Stimulated activated naive B cell treated with anti-CD40 and anti-IgM and Interleukin-4, amounts not matched to agents 10 μg/mL and 1 μg/mL and 100 μg/mL, for 72 hours (primary cell): ENCODE data around the gene STRA6.

Source experiments
- ATAC-seq, 2 donors: fragments of 150-1000 bp; cut with Tn5 transposase; replicated peaks; 2 replicates each; pipeline ENCODE4 v1.10.0; 2021; ENCODE audit warnings: moderate library complexity in 1 of 2
- DNase-seq: peaks from one replicate; pipeline ENCODE4 v3.0.0; 2021
- H3K27ac Mint-ChIP-seq: one replicate; pipeline ENCODE4 v1.8.0; 2022; ENCODE audit warnings: mild to moderate bottlenecking, mixed read lengths
- H3K27me3 Mint-ChIP-seq, 2 donors: one replicate each; pipeline ENCODE4 v1.8.0; 2022; ENCODE audit warnings: mixed read lengths in 2 of 2
- H3K36me3 Mint-ChIP-seq, 2 donors: one replicate each; pipeline ENCODE4 v1.8.0; 2022; ENCODE audit warnings: mixed read lengths in 2 of 2, mild to moderate bottlenecking in 1 of 2
- H3K4me1 Mint-ChIP-seq, 2 donors: one replicate each; pipeline ENCODE4 v1.8.0; 2022; ENCODE audit warnings: mixed read lengths in 2 of 2, mild to moderate bottlenecking in 1 of 2
- H3K4me3 Mint-ChIP-seq, 2 donors: one replicate each; pipeline ENCODE4 v1.8.0; 2022; ENCODE audit warnings: mild to moderate bottlenecking in 2 of 2, mixed read lengths in 2 of 2, moderate library complexity in 1 of 2
- H3K9me3 Mint-ChIP-seq, 2 donors: one replicate each; pipeline ENCODE4 v1.8.0; 2022; ENCODE audit warnings: mixed read lengths in 2 of 2, mild to moderate bottlenecking in 1 of 2

Gene STRA6

GRCh38 chr15:74135041-74135565, 67.5 kb downstream of the STRA6 start:
- DNase-seq, result no peak
- Mint-ChIP-seq H3K36me3 (peaks cover 13 to 14% of the 10 kb centered on the region in 2 donors), H3K27ac (peak overlapping the region; percentile 62)

GRCh38 chr15:74134387-74135027, 68.1 kb downstream of the STRA6 start:
- H3K27me3 Mint-ChIP-seq, result peaks cover 84 to 91% of the 10 kb centered on the region in 2 donors
- peaks cover 0 to 5% of the 10 kb centered on the region in 2 donors for H3K9me3 Mint-ChIP-seq
- DNase-seq, result no peak
- H3K4me1 Mint-ChIP-seq, result peaks cover 43 to 71% of the 10 kb centered on the region in 2 donors
- peak; percentile 48 to 55 for ATAC-seq
- H3K36me3 Mint-ChIP-seq, result peaks cover 13 to 14% of the 10 kb centered on the region in 2 donors
- H3K4me3 Mint-ChIP-seq, result peak overlapping the region; percentile 48 to 66
- H3K27ac Mint-ChIP-seq, result peak overlapping the region; percentile 93

More at GRCh38 chr15:74135041-74135565, 67.5 kb downstream of the STRA6 start:
- Mint-ChIP-seq H3K9me3 (peaks cover 0 to 5% of the 10 kb centered on the region in 2 donors), H3K27me3 (peaks cover 83 to 90% of the 10 kb centered on the region in 2 donors), H3K4me3 (peak overlapping the region; percentile 51 to 66), H3K4me1 (peaks cover 39 to 65% of the 10 kb centered on the region in 2 donors)
- no peak for ATAC-seq

GRCh38 chr15:74133694-74134386, 68.7 kb downstream of the STRA6 start:
- peak overlapping the region; percentile 42 to 48 for H3K4me3 Mint-ChIP-seq
- peak overlapping the region; percentile 93 for H3K27ac Mint-ChIP-seq
- DNase-seq (no peak), ATAC-seq (no peak)
- peaks cover 0 to 5% of the 10 kb centered on the region in 2 donors for H3K9me3 Mint-ChIP-seq
- H3K36me3 Mint-ChIP-seq, result peaks cover 13 to 14% of the 10 kb centered on the region in 2 donors
- H3K27me3 Mint-ChIP-seq, result peaks cover 84 to 91% of the 10 kb centered on the region in 2 donors
- peaks cover 48 to 78% of the 10 kb centered on the region in 2 donors for H3K4me1 Mint-ChIP-seq

- peaks cover 52 to 86% of the 10 kb centered on the region in 2 donors for H3K4me1 Mint-ChIP-seq
- H3K9me3 Mint-ChIP-seq, result peaks cover 0 to 5% of the 10 kb centered on the region in 2 donors
- ATAC-seq (no peak), DNase-seq (no peak)
- H3K4me3 Mint-ChIP-seq, result peak overlapping the region; percentile 28 to 81
- H3K27ac Mint-ChIP-seq, result peak overlapping the region; percentile 94
- H3K27me3 Mint-ChIP-seq, result peaks cover 84 to 91% of the 10 kb centered on the region in 2 donors
- H3K36me3 Mint-ChIP-seq, result peaks cover 13 to 14% of the 10 kb centered on the region in 2 donors
Observed at GRCh38 chr15:74132681-74133651, 69.6 kb downstream of the STRA6 start.

GRCh38 chr15:74131628-74132413, 70.8 kb downstream of the STRA6 start:
- Mint-ChIP-seq H3K4me1 (peaks cover 50 to 90% of the 10 kb centered on the region in 2 donors), H3K4me3 (peak overlapping the region in 1 of 2 donors; percentile 81), H3K9me3 (peaks cover 0 to 5% of the 10 kb centered on the region in 2 donors)

GRCh38 chr15:74130849-74131627, 71.5 kb downstream of the STRA6 start:
- H3K27ac Mint-ChIP-seq, result peak overlapping the region; percentile 86
- H3K4me1 Mint-ChIP-seq, result peaks cover 46 to 82% of the 10 kb centered on the region in 2 donors
- H3K36me3 Mint-ChIP-seq, result peaks cover 13% of the 10 kb centered on the region in 2 donors
- H3K4me3 Mint-ChIP-seq, result peak overlapping the region; percentile 42 to 57
- peaks cover 74 to 89% of the 10 kb centered on the region in 2 donors for H3K27me3 Mint-ChIP-seq
- no peak for ATAC-seq
- peaks cover 0 to 5% of the 10 kb centered on the region in 2 donors for H3K9me3 Mint-ChIP-seq
- DNase-seq, result no peak

More at GRCh38 chr15:74131628-74132413, 70.8 kb downstream of the STRA6 start:
- DNase-seq, result no peak
- H3K27me3 Mint-ChIP-seq, result peaks cover 80 to 91% of the 10 kb centered on the region in 2 donors
- no peak for ATAC-seq
- peak overlapping the region; percentile 94 for H3K27ac Mint-ChIP-seq
- H3K36me3 Mint-ChIP-seq, result peaks cover 13 to 14% of the 10 kb centered on the region in 2 donors

- no peak for ATAC-seq
- peaks cover 71 to 84% of the 10 kb centered on the region in 2 donors for H3K27me3 Mint-ChIP-seq
- H3K36me3 Mint-ChIP-seq, result peaks cover 12 to 13% of the 10 kb centered on the region in 2 donors
- H3K27ac Mint-ChIP-seq, result peak within 1 kb of the TSS; percentile 86
- peak within 1 kb of the TSS; percentile 42 to 57 for H3K4me3 Mint-ChIP-seq
- peaks cover 42 to 75% of the 10 kb centered on the region in 2 donors for H3K4me1 Mint-ChIP-seq
- peaks cover 0 to 5% of the 10 kb centered on the region in 2 donors for H3K9me3 Mint-ChIP-seq
- no peak for DNase-seq
Observed at GRCh38 chr15:74130155-74130848, 72.3 kb downstream of the STRA6 start, which contains the start of gene ISLR2. ISLR2 (plus strand) TSS chr15:74130586; CDS start chr15:74132755, 2,169 bp downstream.

GRCh38 chr15:74129586-74130154, 72.9 kb downstream of the STRA6 start:
- Mint-ChIP-seq H3K27ac (peak overlapping the region; percentile 84), H3K9me3 (peaks cover 0 to 5% of the 10 kb centered on the region in 2 donors), H3K4me3 (peak overlapping the region; percentile 17 to 57), H3K36me3 (peaks cover 9 to 13% of the 10 kb centered on the region in 2 donors), H3K4me1 (peaks cover 38 to 69% of the 10 kb centered on the region in 2 donors), H3K27me3 (peaks cover 65 to 78% of the 10 kb centered on the region in 2 donors)
- ATAC-seq (no peak), DNase-seq (no peak)
